GM18907 (cell line): ENCODE data around the gene ATP6AP2.

Experiments
- ATAC-seq: cut with Tn5 transposase; IDR thresholded peaks from one replicate; pipeline ENCODE4 v1.9.1; 2021; ENCODE audit warnings: mild to moderate bottlenecking, moderate library complexity; ENCODE audit not compliant: unreplicated experiment

Gene ATP6AP2

GRCh38 chrX:40632199-40632598 is 51.4 kb downstream of the ATP6AP2 start:
- no peak for ATAC-seq

GRCh38 chrX:40637687-40638086 is 56.9 kb downstream of the ATP6AP2 start:
- ATAC-seq: no peak

- no peak for ATAC-seq
Observed at GRCh38 chrX:40644176-40644575, 63.4 kb downstream of the ATP6AP2 start.

GRCh38 chrX:40644821-40645358 is 64.1 kb downstream of the ATP6AP2 start:
- ATAC-seq: peak; percentile 50

GRCh38 chrX:40646489-40647306 is 65.9 kb downstream of the ATP6AP2 start:
- peak; percentile 25 for ATAC-seq

GRCh38 chrX:40647307-40648197 is 66.8 kb downstream of the ATP6AP2 start, which contains the start of gene CXorf38:
TSS of gene CXorf38 (minus strand) at chrX:40647561. CDS start at chrX:40647520, 41 bp downstream.
- ATAC-seq: peak; percentile 73

- no peak for ATAC-seq
Observed at GRCh38 chrX:40651620-40652223, 71.0 kb downstream of the ATP6AP2 start.

- no peak for ATAC-seq
Observed at GRCh38 chrX:40652664-40653063, 71.9 kb downstream of the ATP6AP2 start.

- ATAC-seq: no peak
Observed at GRCh38 chrX:40653535-40653934, 72.8 kb downstream of the ATP6AP2 start.
